NCI-H345 (cell line): ENCODE measurements around the gene PPARGC1A.

Source experiments
- DNase-seq: peaks from one replicate; lab custom pipeline; 2025; lab: John Stamatoyannopoulos, UW

The PPARGC1A gene

GRCh38 chr4:23881674-23882337, 8.0 kb downstream of the PPARGC1A start:
- DNase-seq = no peak

DNA sequence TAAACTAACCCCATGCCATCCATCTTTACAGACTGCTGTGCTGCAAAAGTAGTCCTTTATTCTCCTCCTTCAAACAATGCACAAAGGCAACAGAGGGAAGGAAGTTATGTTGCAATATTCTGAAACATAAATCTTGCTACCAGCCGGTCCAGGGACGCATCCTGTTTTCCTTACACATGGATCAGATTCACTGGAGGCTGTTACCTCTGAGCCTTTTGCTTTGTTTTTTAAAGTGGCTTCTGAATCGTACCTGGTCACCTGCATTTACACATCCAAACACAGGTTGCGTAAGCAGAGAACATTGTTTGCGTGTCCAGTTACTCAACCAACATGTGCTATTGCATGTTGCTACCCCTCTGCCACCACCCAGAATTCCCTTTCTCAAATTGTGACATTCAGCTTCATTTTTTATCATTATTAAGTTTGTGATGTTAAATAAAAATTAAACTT, 8.8 kb downstream of the PPARGC1A start:
- DNase-seq = peak; percentile 50

- no peak for DNase-seq
Measured at GRCh38 chr4:23878912-23879732, 10.7 kb downstream of the PPARGC1A start.

DNA sequence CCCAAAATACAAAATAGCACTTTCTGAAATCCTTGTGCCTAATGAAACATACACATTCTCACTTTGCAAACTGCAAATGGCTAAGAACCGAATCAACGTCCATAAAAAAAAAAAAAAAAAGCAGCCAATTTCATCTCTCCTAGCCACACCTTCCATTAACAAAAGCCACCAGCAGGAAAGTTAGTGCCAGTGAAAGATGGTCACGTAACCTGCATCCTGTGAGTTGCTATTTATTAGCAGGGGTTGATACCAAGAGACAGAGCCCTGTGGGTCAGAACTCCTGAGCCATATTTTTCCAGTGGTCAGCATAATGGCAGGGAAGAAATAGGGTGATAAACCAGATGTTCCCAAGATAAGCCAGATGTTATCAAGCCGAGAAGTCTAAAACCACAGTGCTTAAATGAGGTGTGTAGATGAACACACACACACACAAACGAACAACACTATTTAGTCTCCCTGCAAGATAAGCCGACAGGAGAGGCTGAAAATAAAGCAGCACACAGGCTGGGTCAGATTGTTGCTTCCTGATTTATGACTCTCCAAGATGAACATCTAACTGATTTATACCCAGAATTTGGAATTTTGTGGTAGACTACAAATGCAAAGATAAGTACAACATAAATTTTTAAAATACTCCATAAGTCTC, 11.5 kb downstream of the PPARGC1A start:
- no peak for DNase-seq

DNA sequence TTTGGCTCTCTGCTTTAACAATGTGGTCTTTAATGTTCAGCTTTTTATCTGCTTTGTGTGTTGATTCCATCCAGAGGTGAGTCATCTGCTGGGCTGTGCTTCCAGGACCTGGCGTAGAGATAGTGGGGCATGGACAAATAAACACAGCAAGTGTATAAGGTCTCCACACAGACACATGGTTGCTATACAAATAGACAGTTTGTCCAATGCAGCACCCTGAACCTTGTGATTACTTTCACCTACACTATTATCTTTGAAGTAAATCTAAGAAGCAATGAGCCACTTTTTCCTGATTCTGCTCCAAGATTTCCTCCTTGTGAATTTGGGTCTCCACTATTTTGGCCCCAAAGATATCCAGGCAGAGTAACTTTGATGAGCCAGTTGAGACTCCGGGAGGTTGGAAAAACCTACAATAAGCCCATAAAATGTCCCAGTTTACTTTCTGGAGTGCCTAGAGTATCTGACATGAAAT, 12.1 kb downstream of the PPARGC1A start:
- DNase-seq = no peak

GRCh38 chr4:23876418-23877089, 13.3 kb downstream of the PPARGC1A start:
- no peak for DNase-seq

- no peak for DNase-seq
Measured at GRCh38 chr4:23875317-23875716, 14.5 kb downstream of the PPARGC1A start.

DNA sequence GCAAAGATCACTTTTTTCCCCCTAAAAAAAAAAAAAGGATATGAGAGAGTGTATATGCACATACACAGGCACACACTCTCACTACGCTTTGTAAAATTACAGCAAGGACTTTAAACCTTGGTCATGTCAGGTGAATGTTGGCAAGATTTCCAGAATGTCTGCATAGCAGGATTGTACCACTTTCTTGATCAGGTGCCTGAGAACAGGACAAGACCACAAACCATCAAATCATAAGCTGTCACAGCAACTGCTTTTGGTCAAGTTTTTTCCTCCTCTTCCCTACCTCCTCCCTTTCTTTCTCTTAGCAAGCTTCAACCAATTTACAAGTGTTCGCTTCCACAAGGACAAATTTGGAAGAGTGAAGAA, 15.3 kb downstream of the PPARGC1A start:
- DNase-seq = no peak

DNA sequence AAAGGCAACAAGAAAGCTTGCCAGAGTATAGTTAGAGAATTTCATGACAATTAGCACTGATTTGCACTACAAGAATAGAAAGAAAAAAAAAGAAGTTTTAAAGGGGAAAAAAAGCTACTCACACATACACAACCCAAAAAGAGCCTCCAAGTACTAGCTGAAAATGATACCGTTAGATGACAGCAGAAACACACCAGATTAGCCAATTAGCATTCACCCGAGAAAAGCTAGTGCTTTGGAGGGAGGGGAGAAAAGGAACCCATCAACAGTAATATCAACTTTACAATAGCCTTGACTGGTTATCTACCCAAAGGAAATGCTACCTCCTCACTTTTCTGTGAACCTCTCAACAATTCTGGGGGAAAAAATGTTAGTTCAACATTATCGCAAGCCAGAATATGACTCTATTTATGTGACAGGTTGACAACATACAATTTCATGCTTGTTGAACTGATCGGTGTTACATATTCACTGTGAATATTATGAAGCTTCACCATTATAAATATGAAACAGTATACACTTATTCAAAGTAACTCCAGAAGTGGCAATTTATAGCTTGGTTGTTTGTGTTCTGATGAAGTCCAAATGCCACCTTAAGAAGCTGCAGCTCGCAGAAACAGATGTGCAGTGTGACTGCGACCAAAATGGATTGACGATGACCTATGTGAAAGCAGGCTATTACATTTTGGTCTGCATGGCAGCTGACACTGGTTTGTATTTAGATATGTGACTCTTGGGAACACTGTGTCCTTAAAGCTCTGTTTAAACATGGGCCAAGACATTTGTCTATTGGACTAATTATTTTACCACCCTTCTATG, 15.9 kb downstream of the PPARGC1A start:
- no peak for DNase-seq

- DNase-seq = no peak
Measured at GRCh38 chr4:23871426-23871825, 18.4 kb downstream of the PPARGC1A start.

DNA sequence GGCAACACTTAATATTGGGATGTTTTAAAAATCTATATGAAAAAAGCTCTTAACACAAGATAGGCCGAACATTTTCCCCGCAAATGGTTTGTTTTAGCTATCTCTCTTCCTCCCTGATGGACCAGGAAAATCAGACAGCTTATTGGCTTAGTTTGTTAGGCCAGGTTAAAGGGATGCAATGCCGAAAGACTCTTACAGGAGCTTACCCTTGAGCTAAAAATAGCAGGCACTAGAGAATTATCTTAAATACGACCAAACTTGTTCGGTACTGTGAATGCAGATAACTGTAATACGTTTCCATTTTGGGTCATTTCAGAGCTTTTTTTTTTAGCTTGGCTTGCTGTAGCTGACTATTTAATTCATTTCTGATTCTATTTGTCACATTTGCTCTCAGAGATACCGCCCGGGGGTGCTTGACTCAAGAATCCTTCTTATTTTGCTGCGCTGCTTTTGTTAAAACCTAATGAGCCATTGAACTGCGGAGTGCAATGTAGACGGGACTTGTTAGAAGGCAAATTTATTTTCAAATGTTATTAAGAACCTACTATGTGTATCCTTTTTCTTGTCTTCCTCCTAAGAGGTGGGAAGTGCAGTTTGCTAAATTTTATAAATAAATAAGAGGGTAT, 23.3 kb downstream of the PPARGC1A start:
- DNase-seq = peak; percentile 10

DNA sequence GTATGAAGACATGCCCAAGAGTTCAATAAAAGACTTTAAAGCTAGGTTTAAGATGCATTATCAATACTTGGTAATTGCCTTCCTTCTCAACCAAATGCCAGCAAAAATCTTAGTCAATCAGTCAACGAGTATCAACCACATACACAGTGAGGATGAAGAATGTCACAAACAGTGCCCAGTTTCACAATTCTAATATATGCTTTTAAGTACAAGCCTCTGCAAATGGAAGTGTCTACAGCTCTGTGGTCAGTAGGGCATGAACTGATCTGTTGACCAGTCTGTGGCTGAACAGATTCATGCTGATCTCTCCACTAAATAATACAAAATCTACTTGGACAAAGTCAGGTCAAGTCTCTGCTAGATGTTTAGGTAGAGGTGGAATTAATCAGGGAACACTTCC, 27.9 kb downstream of the PPARGC1A start:
- DNase-seq = no peak

DNA sequence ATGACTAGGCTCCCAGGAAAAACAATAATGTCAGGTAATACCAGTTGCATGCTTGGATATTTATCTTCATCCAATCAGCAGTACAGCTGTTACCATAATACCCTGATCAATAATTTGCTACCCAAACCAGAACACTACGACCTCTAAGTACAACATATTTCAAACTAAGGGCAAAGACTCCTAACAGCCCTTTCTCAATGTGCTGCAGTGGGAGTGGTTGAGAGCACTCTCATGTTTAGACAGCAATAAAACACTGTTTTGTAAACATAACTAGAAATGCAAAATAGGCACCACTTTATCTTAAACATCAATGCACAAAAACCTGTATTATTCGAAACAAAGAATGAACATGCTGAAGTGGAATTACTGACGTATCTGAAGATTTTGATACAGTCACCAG, 28.9 kb downstream of the PPARGC1A start:
- DNase-seq = no peak

GRCh38 chr4:23857367-23857959, 32.4 kb downstream of the PPARGC1A start:
- DNase-seq = no peak

- no peak for DNase-seq
Measured at GRCh38 chr4:23856630-23857029, 33.2 kb downstream of the PPARGC1A start.

DNA sequence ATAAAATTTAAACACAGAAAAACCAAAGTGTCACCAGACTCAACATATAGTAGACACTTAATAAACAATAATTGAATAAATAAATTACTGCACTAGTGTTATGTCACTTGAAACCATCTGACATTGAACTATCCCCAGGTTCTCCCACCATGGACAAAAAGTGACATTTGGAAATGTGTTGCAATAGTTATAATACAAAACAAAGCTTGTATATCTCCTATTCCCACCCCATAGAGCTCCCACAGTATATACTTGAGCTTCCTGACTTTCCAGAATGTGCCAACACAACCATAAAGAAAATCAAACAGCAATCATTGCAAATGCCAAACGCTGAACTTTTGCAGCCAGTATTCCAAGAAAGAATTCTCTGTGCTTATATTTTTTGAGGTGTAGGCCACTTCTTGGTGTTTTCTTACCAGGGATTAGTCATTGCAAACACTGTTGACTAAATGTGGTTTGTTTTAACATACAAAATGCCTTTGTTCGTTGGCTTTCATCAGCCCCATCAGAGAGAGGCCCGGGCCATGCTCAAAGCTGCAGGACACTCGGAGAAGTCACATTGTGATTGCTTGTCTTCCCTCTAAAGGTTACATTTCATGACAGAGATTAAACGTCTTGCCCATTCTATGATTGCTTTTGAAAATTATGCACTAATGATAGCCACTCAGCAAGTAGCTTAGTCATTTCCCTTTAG, 33.8 kb downstream of the PPARGC1A start:
- DNase-seq = no peak

DNA sequence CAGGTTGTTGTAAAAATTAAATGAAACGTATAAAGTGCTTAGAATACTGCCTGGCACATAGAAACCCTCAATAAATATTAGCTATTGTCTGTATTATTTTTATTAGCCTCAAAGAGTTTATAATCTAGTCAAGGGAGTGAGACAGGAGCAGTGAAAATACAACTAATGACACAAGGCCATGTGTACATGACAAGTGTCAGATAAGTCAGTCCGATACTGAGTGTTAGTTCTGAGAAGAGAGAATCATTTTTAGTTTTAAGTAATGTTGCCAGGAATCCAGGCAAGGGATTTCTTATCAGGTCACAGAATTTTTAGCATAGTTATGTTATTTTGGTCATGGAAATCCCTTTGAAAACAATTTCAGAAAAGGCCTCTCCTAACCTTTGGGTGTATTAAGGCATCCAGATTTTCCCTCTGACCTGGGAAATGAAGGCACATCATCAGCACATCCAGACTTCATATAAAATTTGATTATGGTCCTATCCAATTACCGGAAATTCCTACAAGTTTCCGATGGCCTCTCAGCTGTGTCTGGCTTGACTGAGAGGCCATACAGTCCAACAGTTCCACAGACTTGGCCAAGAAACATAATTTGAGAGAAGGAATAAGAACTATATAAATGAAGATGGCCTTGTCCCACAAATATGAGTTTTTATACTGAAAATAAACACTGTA, 35.7 kb downstream of the PPARGC1A start:
- no peak for DNase-seq

DNA sequence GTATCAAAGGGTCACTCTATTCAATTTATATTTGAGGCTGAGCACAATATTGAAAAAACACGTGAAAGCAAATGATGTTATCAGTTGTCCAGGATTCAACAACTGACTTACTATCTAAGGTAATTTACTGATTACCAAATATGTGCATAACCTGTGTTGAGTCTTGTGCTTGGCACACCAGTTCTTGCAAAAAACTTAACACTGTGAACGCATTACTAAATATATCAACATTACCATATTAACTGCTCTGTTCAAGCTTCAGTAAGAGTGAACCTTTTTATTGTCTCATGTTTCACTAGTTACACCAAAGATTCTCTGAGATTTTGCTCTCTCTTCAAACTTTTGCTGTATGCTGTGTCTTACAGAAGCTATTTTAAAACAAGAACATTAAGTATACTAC, 38.4 kb downstream of the PPARGC1A start:
- DNase-seq = no peak

- DNase-seq = no peak
Measured at GRCh38 chr4:23847158-23847557, 42.7 kb downstream of the PPARGC1A start.
